Lower lobe of right lung (tissue), 2 donors: ENCODE results near the gene MON2. TPM values are rescaled to one million over a fixed set of nuclear protein-coding genes. Genes with fewer than 3 reads are reported as not detected.
"Not testable (repeated sequence)": the region's sequence is repeated elsewhere in the genome, so short reads cannot be mapped to it uniquely, and the experiment has no call there.

Source experiments
- ATAC-seq, 2 donors: fragments of 200-7000 bp; cut with Tn5 transposase; one replicate each; pipeline ENCODE4 v1.9.1; 2020 to 2022; ENCODE audit warnings: mild to moderate bottlenecking in 2 of 2, moderate library complexity in 2 of 2
- DNase-seq: peaks from one replicate; pipeline ENCODE4 v3.0.0-alpha.2; 2020
- H3K27ac ChIP-seq: fragments of 200-600 bp; one replicate; pipeline ENCODE4 v1.8.0; 2022
- H3K27me3 ChIP-seq: fragments of 200-600 bp; one replicate; pipeline ENCODE4 v1.8.0; 2022; ENCODE audit warnings: low read depth
- H3K36me3 ChIP-seq: fragments of 200-600 bp; one replicate; pipeline ENCODE4 v1.8.0; 2022; ENCODE audit warnings: mild to moderate bottlenecking
- H3K4me1 ChIP-seq: fragments of 200-600 bp; one replicate; pipeline ENCODE4 v1.8.0; 2022
- H3K4me3 ChIP-seq: fragments of 200-600 bp; one replicate; pipeline ENCODE4 v1.8.0; 2022; ENCODE audit warnings: mild to moderate bottlenecking
- H3K9me3 ChIP-seq: fragments of 200-600 bp; one replicate; pipeline ENCODE4 v1.8.0; 2022
- intact Hi-C: fragments of 100-400 bp; cut with DNase I; formaldehyde crosslinking; loops from one replicate; pipeline ENCODE4 v1.11.0; 2022
- total RNA-seq: library from RNA; stranded (reverse); fragmentation: NEBNext Ultra II Directional; extraction: Animal tissue kit (Norgen Biotek cat#: 25700); gene quantifications from one replicate; pipeline ENCODE4 v1.2.1, GENCODE V29; 2021
- TF ChIP-seq, protein P1 (sequence below): fragments of 200-600 bp; IDR thresholded peaks from one replicate; pipeline ENCODE4 v1.8.0; 2022; ENCODE audit warnings: antibody characterized with exemption, mild to moderate bottlenecking
- donor health status: DM: no; HTN: yes; CAD: no; lungs with severe emphysema.

The MON2 gene
- total RNA-seq, 1 donor from 2014 or later: 48.6 TPM

DNA sequence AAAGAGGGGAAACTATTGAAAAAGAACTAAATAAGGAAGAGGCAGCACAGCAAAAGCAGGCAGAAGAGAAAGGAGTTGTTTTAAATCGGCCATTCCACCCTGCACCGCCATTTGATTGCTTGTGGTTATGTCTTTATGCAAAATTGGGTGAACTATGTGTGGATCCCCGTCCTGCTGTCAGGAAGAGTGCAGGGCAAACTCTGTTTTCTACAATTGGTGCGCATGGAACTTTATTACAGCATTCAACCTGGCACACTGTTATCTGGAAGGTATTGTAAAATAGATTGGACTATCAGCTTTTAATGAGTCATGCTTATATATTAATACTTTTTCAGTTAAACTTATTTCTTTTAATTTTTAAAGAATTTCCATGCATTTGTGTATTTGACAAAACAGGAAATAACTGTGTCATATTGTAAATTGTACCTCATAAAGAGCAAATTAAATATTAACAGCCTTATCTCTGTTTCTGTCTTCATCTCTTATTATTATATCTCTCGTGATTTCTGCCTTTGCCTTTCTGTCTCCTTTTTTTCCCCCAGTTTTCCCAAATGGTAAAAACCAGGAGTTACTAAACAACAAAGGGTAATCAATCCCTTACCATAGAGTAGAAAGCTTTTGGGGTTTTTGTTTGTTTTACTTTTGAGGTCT, 86.4 kb downstream of the MON2 start:
- H3K27me3 ChIP-seq: no peaks in the 10 kb centered on the region
- H3K9me3 ChIP-seq: no peaks in the 10 kb centered on the region
- no peak overlapping the region for H3K27ac ChIP-seq
- H3K4me3 ChIP-seq: no peak overlapping the region
- ATAC-seq (no peak), DNase-seq (no peak)
- H3K36me3 ChIP-seq: peaks cover 81% of the 10 kb centered on the region
- no peaks in the 10 kb centered on the region for H3K4me1 ChIP-seq
- TF ChIP-seq, protein P1, sequence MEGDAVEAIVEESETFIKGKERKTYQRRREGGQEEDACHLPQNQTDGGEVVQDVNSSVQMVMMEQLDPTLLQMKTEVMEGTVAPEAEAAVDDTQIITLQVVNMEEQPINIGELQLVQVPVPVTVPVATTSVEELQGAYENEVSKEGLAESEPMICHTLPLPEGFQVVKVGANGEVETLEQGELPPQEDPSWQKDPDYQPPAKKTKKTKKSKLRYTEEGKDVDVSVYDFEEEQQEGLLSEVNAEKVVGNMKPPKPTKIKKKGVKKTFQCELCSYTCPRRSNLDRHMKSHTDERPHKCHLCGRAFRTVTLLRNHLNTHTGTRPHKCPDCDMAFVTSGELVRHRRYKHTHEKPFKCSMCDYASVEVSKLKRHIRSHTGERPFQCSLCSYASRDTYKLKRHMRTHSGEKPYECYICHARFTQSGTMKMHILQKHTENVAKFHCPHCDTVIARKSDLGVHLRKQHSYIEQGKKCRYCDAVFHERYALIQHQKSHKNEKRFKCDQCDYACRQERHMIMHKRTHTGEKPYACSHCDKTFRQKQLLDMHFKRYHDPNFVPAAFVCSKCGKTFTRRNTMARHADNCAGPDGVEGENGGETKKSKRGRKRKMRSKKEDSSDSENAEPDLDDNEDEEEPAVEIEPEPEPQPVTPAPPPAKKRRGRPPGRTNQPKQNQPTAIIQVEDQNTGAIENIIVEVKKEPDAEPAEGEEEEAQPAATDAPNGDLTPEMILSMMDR: no peak
- intact Hi-C loops: no loop called here

DNA sequence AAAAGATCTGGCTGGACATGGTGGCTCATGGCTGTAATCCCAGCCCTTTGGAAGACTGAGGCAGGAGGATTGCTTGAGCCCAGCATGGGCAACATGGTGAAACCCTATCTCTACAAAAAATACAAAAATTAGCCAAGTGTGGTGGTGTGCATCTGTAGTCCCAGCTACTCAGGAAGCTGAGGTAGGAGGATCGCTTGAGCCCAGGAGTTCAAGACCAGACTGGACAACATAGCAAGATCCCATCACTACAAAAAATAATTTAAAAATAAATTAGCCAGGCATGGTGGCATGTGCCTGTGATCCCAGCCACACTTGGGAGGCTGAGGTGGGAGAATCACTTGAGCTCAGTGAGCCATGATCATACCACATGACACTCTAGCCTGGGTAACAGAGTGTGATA, 92.7 kb downstream of the MON2 start:
- H3K36me3 ChIP-seq: peaks cover 68% of the 10 kb centered on the region
- intact Hi-C loops, H3K4me3 ChIP-seq, H3K27me3 ChIP-seq, DNase-seq, H3K27ac ChIP-seq, ATAC-seq, H3K9me3 ChIP-seq, H3K4me1 ChIP-seq: not testable (repeated sequence)

DNA sequence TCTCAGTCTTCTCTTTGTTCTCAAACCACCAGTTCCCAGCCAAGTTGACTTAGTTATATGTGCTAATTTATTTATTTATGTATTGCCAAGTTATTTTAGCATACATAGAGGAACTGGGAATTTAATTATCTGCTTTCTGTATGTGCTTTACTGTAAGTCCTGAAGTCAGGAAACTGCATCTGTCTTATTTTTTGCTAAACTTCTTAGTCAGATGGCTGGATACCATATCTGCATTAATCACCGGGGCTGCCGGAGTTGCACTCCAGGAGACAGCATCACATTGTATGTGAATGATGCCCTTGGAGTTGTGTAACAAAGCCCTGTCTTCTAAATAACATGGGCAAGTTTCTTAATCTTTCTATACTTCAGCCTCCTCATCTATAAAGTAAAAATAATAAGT, 96.2 kb downstream of the MON2 start:
- Histone ChIP-seq H3K27me3 (no peaks in the 10 kb centered on the region), H3K9me3 (no peaks in the 10 kb centered on the region), H3K27ac (no peak overlapping the region), H3K4me3 (no peak overlapping the region), H3K36me3 (peaks cover 66% of the 10 kb centered on the region), H3K4me1 (no peaks in the 10 kb centered on the region)
- no peak for DNase-seq
- TF ChIP-seq, protein P1: no peak
- intact Hi-C loops: no loop called here
- no peak for ATAC-seq

DNA sequence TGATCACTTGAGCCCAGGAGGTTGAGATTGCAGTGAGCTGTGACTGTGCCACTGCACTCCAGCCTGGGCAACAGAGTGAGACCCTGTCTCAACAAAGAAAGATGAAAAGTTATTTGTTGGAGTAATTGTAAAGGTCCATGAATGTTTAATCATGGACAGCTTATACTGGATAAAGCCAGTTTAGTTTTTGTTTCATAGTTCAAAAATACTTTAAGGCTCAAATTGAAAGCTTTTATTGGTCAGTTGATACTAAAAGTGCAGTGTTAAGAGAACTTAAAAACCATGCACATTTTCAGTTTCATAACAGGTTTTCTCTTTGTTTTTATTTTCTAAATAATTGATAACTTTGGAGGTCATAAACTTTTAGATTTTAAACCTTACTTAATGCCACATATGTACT, 108.4 kb downstream of the MON2 start:
- Histone ChIP-seq H3K9me3 (no peaks in the 10 kb centered on the region), H3K27ac (no peak overlapping the region), H3K4me1 (no peaks in the 10 kb centered on the region), H3K4me3 (no peak overlapping the region), H3K27me3 (no peaks in the 10 kb centered on the region), H3K36me3 (peaks cover 42% of the 10 kb centered on the region)
- DNase-seq (no peak), ATAC-seq (no peak)
- TF ChIP-seq, protein P1: no peak
- intact Hi-C loops: no loop called here

DNA sequence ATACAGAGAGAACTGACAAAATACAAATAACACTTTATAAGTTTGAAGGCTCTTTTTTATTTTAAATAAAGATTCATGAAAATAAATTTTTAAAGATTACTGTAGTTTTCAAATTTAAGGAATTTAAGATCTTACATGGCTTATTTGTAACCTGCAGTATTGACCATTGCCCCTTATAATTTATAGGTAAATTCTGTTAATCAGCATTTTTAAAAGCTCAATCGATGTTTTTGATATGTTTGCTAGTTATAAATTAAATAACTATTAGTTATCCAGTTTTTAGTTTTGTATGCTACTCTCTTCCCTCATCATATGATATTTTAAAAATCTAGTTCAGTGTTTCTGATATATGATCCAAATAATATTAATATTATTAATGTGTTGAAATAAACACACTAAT, 109.9 kb downstream of the MON2 start:
- H3K9me3 ChIP-seq: no peaks in the 10 kb centered on the region
- ATAC-seq (no peak), DNase-seq (no peak)
- intact Hi-C loops: no loop called here
- H3K27me3 ChIP-seq: no peaks in the 10 kb centered on the region
- no peak overlapping the region for H3K27ac ChIP-seq
- peaks cover 28% of the 10 kb centered on the region for H3K36me3 ChIP-seq
- TF ChIP-seq, protein P1: no peak
- H3K4me3 ChIP-seq: no peak overlapping the region
- no peaks in the 10 kb centered on the region for H3K4me1 ChIP-seq

DNA sequence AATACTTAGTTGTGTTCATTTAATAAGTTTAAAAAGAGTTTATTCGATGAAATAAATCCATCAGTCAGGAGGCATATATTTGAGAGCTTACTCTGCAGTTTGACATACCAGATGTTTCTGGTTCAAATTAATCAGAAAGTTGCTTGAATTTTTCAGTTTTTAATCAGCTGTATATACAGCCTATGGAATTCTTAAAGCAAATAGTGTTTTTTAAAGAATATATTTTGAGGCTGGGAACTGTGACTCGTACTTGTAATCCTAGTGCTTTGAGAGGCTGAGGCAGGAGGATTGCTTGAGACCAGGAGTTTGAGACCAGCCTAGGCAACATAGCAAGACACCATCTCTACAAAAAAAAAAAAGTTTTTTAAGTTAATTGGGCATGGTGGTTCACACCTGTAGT, 112.1 kb downstream of the MON2 start:
- Histone ChIP-seq H3K9me3 (no peaks in the 10 kb centered on the region), H3K4me1 (no peaks in the 10 kb centered on the region), H3K27me3 (no peaks in the 10 kb centered on the region), H3K27ac (no peak overlapping the region), H3K36me3 (peaks cover 21% of the 10 kb centered on the region), H3K4me3 (no peak overlapping the region)
- ATAC-seq (no peak), DNase-seq (no peak)
- TF ChIP-seq, protein P1: no peak
- intact Hi-C loops: no loop called here
